HEK293 (cell line): ENCODE measurements around the gene MRNIP.

ENCODE experiments used
- ZFP41 ChIP-seq: fragments of 450-650 bp; formaldehyde crosslinking; IDR thresholded peaks from 2 replicates; pipeline ENCODE4 v1.5.1; 2016; ENCODE audit warnings: missing biosample characterization, missing genetic modification characterization, borderline replicate concordance
- ZNF366 ChIP-seq: fragments of 450-650 bp; formaldehyde crosslinking; conservative IDR thresholded peaks from 2 replicates; pipeline ENCODE4 v1.5.1; 2016; ENCODE audit warnings: missing biosample characterization, missing genetic modification characterization

GRCh38 chr5:179818746-179819295, 39.8 kb downstream of the MRNIP start:
- TF ChIP-seq ZNF366 (peak; percentile 90), ZFP41 (no peak)
